ENCODE data around the gene MAN1A2. TPM values are rescaled to one million over a fixed set of nuclear protein-coding genes. Genes with fewer than 3 reads are reported as not detected.

Gene MAN1A2
- total RNA-seq, 1 experiment from 2014 or later, result 21.1 TPM

DNA sequence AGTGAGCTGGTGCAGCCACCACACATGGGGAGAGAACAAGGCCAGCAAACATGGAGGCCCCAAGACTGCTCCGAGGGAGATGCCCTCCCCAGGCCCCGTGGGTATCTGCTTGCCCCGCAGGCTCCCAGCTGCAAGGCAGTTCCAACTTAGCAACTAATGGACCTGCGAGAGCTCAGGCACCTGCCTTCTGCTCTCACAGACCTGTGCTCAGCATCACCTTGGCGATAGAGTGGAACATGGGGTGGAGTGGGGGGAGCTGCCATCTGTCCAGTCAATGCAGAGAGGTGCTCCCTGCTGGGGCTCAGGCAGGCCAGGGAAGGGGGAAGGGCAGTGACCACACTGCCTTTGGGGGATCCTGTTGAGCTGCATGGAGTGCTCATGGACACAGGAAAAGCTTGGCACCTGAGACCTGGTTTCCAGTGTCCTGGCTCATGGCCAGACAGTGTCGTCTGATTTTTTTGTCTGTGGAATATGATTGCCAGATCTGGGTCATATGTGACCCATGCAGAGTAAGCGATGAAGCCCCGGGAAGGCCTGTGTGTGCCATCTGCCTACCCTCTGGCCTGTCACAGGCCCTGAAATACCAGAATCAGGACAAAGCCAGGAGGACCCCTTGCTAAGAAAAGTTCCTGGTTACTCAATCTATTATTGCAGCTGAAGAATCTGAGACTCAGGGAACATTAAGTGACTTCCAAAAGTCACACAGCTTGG is 198.7 kb downstream of the MAN1A2 start:
- Histone ChIP-seq H3K79me2 (ENCODE audit: low read length) (no peaks in the 10 kb centered on the region), H3K9me2 (replicated peaks; ENCODE audit: low read length) (no peaks in the 10 kb centered on the region), H4K20me1 (ENCODE audit: low read length) (no peaks in the 10 kb centered on the region), H3K36me3 (ENCODE audit: low read depth, low read length) (no peaks in the 10 kb centered on the region), H3K4me3 (ENCODE audit: low read length) (no peak overlapping the region), H3K4me2 (ENCODE audit: low read length) (no peak overlapping the region), H2AFZ (ENCODE audit: low read length) (no peak overlapping the region), H3K4me1 (ENCODE audit: insufficient read depth, low read length) (peaks cover 27% of the 10 kb centered on the region), H3F3A (ENCODE audit: low read length, unreplicated experiment) (no peaks in the 10 kb centered on the region), H3K9me3 (ENCODE audit: low read length) (no peaks in the 10 kb centered on the region), H3K27ac (ENCODE audit: low read length) (no peak overlapping the region), H3K9ac (ENCODE audit: low read length) (no peak overlapping the region), H3K27me3 (ENCODE audit: low read length) (no peaks in the 10 kb centered on the region)
- TF ChIP-seq EZH2 (IDR thresholded peaks at IDR 0.05; ENCODE audit: low read length, unreplicated experiment), result no peak
- no peak for TF ChIP-seq EZH2phosphoT487 (IDR thresholded peaks at IDR 0.05; ENCODE audit: borderline replicate concordance, low read length)
- TF ChIP-seq CTCF (conservative IDR thresholded peaks at IDR 0.05; ENCODE audit: low read depth, low read length), result no peak
- intact Hi-C loops (cut with micrococcal nuclease), result no loop called here
- BruUV-seq (replicated peaks), result no TSS peak
- ChIA-PET CTCF (no interaction called here), POLR2A (ENCODE audit: unreplicated experiment) (no interaction called here)
- DNase-seq (no peak), ATAC-seq (no peak)

DNA sequence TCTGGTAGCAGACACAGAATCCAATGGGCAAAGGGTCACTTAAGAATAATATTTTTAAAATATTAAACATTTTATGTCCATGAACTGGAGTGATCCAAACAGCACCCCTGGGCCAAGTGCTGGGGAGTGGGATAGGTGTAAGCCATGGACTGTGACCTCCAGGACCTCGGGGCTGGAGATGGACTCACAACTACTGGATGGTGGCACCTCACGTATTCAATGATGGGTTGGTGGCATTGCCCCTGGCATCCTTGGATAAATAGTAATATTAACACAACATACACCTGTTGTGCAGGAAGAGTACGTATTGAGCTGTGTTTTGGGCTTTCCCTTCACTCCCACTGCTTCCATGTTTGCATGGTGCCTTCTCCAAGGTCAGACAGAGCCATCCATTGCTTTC is 199.3 kb downstream of the MAN1A2 start:
- H4K20me1 ChIP-seq (ENCODE audit: low read length), result no peaks in the 10 kb centered on the region
- DNase-seq (no peak), ATAC-seq (no peak)
- CTCF ChIA-PET, result no interaction called here
- no peaks in the 10 kb centered on the region for H3K27me3 ChIP-seq (ENCODE audit: low read length)
- H3K36me3 ChIP-seq (ENCODE audit: low read depth, low read length), result no peaks in the 10 kb centered on the region
- no peaks in the 10 kb centered on the region for H3K79me2 ChIP-seq (ENCODE audit: low read length)
- H3K4me1 ChIP-seq (ENCODE audit: insufficient read depth, low read length), result peaks cover 34% of the 10 kb centered on the region
- no peak overlapping the region for H2AFZ ChIP-seq (ENCODE audit: low read length)
- no TSS peak for BruUV-seq (replicated peaks)
- TF ChIP-seq CTCF (conservative IDR thresholded peaks at IDR 0.05; ENCODE audit: low read depth, low read length) (no peak), EZH2 (IDR thresholded peaks at IDR 0.05; ENCODE audit: low read length, unreplicated experiment) (no peak), EZH2phosphoT487 (IDR thresholded peaks at IDR 0.05; ENCODE audit: borderline replicate concordance, low read length) (no peak)
- no peak overlapping the region for H3K9ac ChIP-seq (ENCODE audit: low read length)
- H3F3A ChIP-seq (ENCODE audit: low read length, unreplicated experiment), result no peaks in the 10 kb centered on the region
- no peak overlapping the region for H3K4me2 ChIP-seq (ENCODE audit: low read length)
- H3K9me3 ChIP-seq (ENCODE audit: low read length), result no peaks in the 10 kb centered on the region
- no peak overlapping the region for H3K27ac ChIP-seq (ENCODE audit: low read length)
- POLR2A ChIA-PET (ENCODE audit: unreplicated experiment), result no interaction called here
- H3K9me2 ChIP-seq (replicated peaks; ENCODE audit: low read length), result no peaks in the 10 kb centered on the region
- intact Hi-C loops (cut with micrococcal nuclease), result no loop called here
- H3K4me3 ChIP-seq (ENCODE audit: low read length), result no peak overlapping the region

- H3K27ac ChIP-seq (ENCODE audit: low read length), result no peak overlapping the region
- no peaks in the 10 kb centered on the region for H3F3A ChIP-seq (ENCODE audit: low read length, unreplicated experiment)
- no peak overlapping the region for H3K9ac ChIP-seq (ENCODE audit: low read length)
- no peaks in the 10 kb centered on the region for H3K9me3 ChIP-seq (ENCODE audit: low read length)
- intact Hi-C loops (cut with micrococcal nuclease), result no loop called here
- no peaks in the 10 kb centered on the region for H3K9me2 ChIP-seq (replicated peaks; ENCODE audit: low read length)
- H3K36me3 ChIP-seq (ENCODE audit: low read depth, low read length), result no peaks in the 10 kb centered on the region
- H3K4me3 ChIP-seq (ENCODE audit: low read length), result no peak overlapping the region
- no peaks in the 10 kb centered on the region for H3K27me3 ChIP-seq (ENCODE audit: low read length)
- ChIA-PET CTCF (no interaction called here), POLR2A (ENCODE audit: unreplicated experiment) (no interaction called here)
- H4K20me1 ChIP-seq (ENCODE audit: low read length), result no peaks in the 10 kb centered on the region
- no peaks in the 10 kb centered on the region for H3K79me2 ChIP-seq (ENCODE audit: low read length)
- TF ChIP-seq CTCF (conservative IDR thresholded peaks at IDR 0.05; ENCODE audit: low read depth, low read length), result no peak
- TF ChIP-seq EZH2phosphoT487 (IDR thresholded peaks at IDR 0.05; ENCODE audit: borderline replicate concordance, low read length), result no peak
- no peak for TF ChIP-seq EZH2 (IDR thresholded peaks at IDR 0.05; ENCODE audit: low read length, unreplicated experiment)
- no TSS peak for BruUV-seq (replicated peaks)
- H3K4me2 ChIP-seq (ENCODE audit: low read length), result no peak overlapping the region
- ATAC-seq, result no peak
- H3K4me1 ChIP-seq (ENCODE audit: insufficient read depth, low read length), result peaks cover 30% of the 10 kb centered on the region
- H2AFZ ChIP-seq (ENCODE audit: low read length), result no peak overlapping the region
- no peak for DNase-seq
Measured at GRCh38 chr1:117567435-117567834, 200.2 kb downstream of the MAN1A2 start.
